Measurements from ENCODE around the gene ZNF628. TPM values are rescaled to one million over a fixed set of nuclear protein-coding genes. Genes with fewer than 3 reads are reported as not detected.

The ZNF628 gene
- total and polyA plus RNA-seq, 2 of the 8 experiments (the other 6 are each of a cell fraction or from before 2014, with no cell fraction given): 1.7 to 10.8 TPM

GRCh38 chr19:55457683-55458457 is 18.5 kb upstream of the ZNF628 start:
- Histone ChIP-seq H3K23me2 (ENCODE audit: low read depth, low read length) (no peaks in the 10 kb centered on the region; the same call in 1 of the 2 replicates), H3K4ac (replicated peaks; ENCODE audit: insufficient read length, low read depth, low read length) (no peak overlapping the region), H3K27me3 (replicated peaks in 1 of 4; ENCODE audit: control insufficient read depth in 3 of 4, extremely low read depth in 1 of 4, insufficient read depth in 3 of 4, low read length in 3 of 4) (no peaks in the 10 kb centered on the region), H4K20me1 (replicated peaks in 1 of 2; ENCODE audit: control insufficient read depth in 1 of 2, insufficient read depth in 2 of 2, low read length in 2 of 2) (peaks cover 2 to 8% of the 10 kb centered on the region in 2 experiments), H3K9ac (replicated peaks in 1 of 4; ENCODE audit: extremely low read depth in 1 of 4, low read depth in 3 of 4, low read length in 3 of 4) (no peak overlapping the region), H3K56ac (replicated peaks; ENCODE audit: insufficient read length, low read depth, low read length) (no peak overlapping the region), H3K18ac (ENCODE audit: extremely low read depth, low read length) (no peak overlapping the region), H4K8ac (ENCODE audit: extremely low read depth, insufficient read depth, low read length) (no peak overlapping the region), H3K27ac (ENCODE audit: low read depth, low read length) (no peak overlapping the region), H3K4me3 (ENCODE audit: extremely low read depth in 1 of 4, insufficient read depth in 2 of 4, low read depth in 3 of 4, low read length in 4 of 4) (no peak overlapping the region), H3K4me2 (ENCODE audit: insufficient read depth in 1 of 2, low read depth in 2 of 2, low read length in 2 of 2) (no peak overlapping the region), H3K4me1 (replicated peaks in 1 of 4; ENCODE audit: control insufficient read depth in 3 of 4, insufficient read depth in 4 of 4, low read length in 3 of 4) (peaks cover 0 to 8% (median 3%) of the 10 kb centered on the region in 4 experiments; a peak in 4 of 7 replicates), H4K5ac (ENCODE audit: insufficient read length, low read depth, low read length) (no peak overlapping the region), H3K14ac (ENCODE audit: insufficient read length) (no peak overlapping the region), H2BK15ac (ENCODE audit: low read length) (no peak overlapping the region), H2BK20ac (ENCODE audit: low read length) (no peak overlapping the region), H2BK120ac (replicated peaks; ENCODE audit: low read depth, low read length) (no peak overlapping the region), H3K36me3 (ENCODE audit: control insufficient read depth in 2 of 4, insufficient read depth in 4 of 4, low read length in 3 of 4) (peaks cover 0 to 5% (median 0%) of the 10 kb centered on the region in 4 experiments; a peak in 2 of 8 replicates), H4K91ac (replicated peaks; ENCODE audit: insufficient read length, low read length) (no peak overlapping the region), H2AFZ (ENCODE audit: low read length) (no peak overlapping the region), H3K9me3 (ENCODE audit: insufficient read depth in 2 of 2, low read depth in 1 of 2, low read length in 1 of 2) (no peaks in the 10 kb centered on the region), H3K79me1 (ENCODE audit: low read depth, low read length) (peaks cover 13% of the 10 kb centered on the region), H3K79me2 (ENCODE audit: control insufficient read depth in 1 of 2, insufficient read depth in 2 of 2, low read length in 2 of 2) (peaks cover 0 to 13% of the 10 kb centered on the region in 2 experiments; a peak in 2 of 4 replicates), H2BK12ac (ENCODE audit: low read depth, low read length) (no peak overlapping the region), H2BK5ac (ENCODE audit: low read depth, low read length) (no peak overlapping the region), H3K23ac (ENCODE audit: insufficient read length) (no peak overlapping the region), H2AK5ac (ENCODE audit: low read depth, low read length) (no peak overlapping the region)
- TF ChIP-seq FOSL1 (IDR thresholded peaks at IDR 0.05; ENCODE audit: insufficient read depth, low read depth, low read length) (no peak), BCL11A (IDR thresholded peaks at IDR 0.05; ENCODE audit: low read depth in 2 of 2, low read length in 2 of 2) (no peak), USF2 (IDR thresholded peaks at IDR 0.05; ENCODE audit: low read length) (no peak)
- no peak for DNase-seq (ENCODE audit: low read depth in 1 of 2, low spot score in 2 of 2)
- ChIA-PET CTCF (ENCODE audit: partially characterized antibody) (interaction anchor here (1.0 to 1.6 kb wide), 4 partner anchors 10 to 46 kb away, joined by 3 to 7 read pairs (median 4); no protein-coding TSS in a partner anchor), POLR2A (ENCODE audit: partially characterized antibody) (interaction anchor here (1.2 to 1.4 kb wide), 2 partner anchors 10 to 50 kb away, joined by 3 to 5 read pairs; partner anchors contain the start of gene UBE2S)
- no peak for FAIRE-seq
- 80% methylated on average over 15 of the region's 16 CpGs; no CpG with 5 or more reads in 1 of the 2 experiments for WGBS, 2 experiments (ENCODE audit: extremely low coverage in 1 of 2, insufficient coverage in 1 of 2, insufficient read length in 1 of 2, insufficient replicate concordance in 2 of 2, low coverage in 1 of 2, low lambda C conversion rate in 2 of 2, missing lambda C conversion rate in 1 of 2)
